Gastroesophageal sphincter (tissue), 2 donors: ENCODE results near the gene ZP4.

ENCODE experiments used
- EP300 ChIP-seq: sonication (generic); formaldehyde crosslinking; IDR thresholded peaks from one replicate; pipeline ENCODE4 v1.6.1; 2017; ENCODE audit warnings: antibody characterized with exemption, mild to moderate bottlenecking
- POLR2AphosphoS5 ChIP-seq: sonication (generic); formaldehyde crosslinking; IDR thresholded peaks from one replicate; pipeline ENCODE4 v1.6.1; 2017; ENCODE audit warnings: antibody characterized with exemption

DNA sequence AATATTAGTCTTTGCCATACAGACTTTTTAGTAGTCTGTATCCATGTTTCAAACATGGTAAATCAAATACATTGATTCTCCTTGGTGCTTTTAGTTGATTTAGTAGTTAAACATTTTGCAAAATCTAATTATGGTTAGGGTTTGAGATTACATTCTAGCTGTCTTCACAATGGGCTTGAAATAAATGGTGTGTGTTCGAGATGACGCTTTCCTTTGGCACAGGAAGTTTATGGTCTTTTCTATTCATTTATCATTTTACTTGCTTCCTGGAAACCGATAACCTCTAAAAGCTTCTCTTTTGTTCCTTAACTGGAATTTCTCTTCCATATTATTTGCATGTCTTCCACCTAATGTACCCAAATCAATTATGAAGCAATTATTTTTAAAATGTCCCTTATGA, 38.4 kb downstream of the ZP4 start:
- no peak for TF ChIP-seq POLR2AphosphoS5
- no peak for TF ChIP-seq EP300
